ENCODE results near the gene RAP1GAP2. TPM values are rescaled to one million over a fixed set of nuclear protein-coding genes. Genes with fewer than 3 reads are reported as not detected.

The RAP1GAP2 gene
- total and polyA plus RNA-seq, 7 donors, result 4.8 to 14.7 (median 12.5) TPM

- DNase-seq, result no peak
- Histone ChIP-seq H3K36me3 (no peaks in the 10 kb centered on the region), H3K4me3 (no peak overlapping the region), H3K9me3 (no peaks in the 10 kb centered on the region), H3K27me3 (no peaks in the 10 kb centered on the region), H3K27ac (no peak overlapping the region), H3K4me1 (peaks cover 10 to 22% (median 13%) of the 10 kb centered on the region in 4 donors)
- no peak for TF ChIP-seq POLR2A (IDR thresholded peaks at IDR 0.05)
- TF ChIP-seq POLR2AphosphoS5 (IDR thresholded peaks at IDR 0.05), result no peak
- TF ChIP-seq EP300 (IDR thresholded peaks at IDR 0.05), result no peak
- no peak for TF ChIP-seq CTCF (IDR thresholded peaks at IDR 0.05)
- intact Hi-C loops (cut with DNase I), result no loop called here
- 95 to 97% methylated on average over 2 of the region's 2 CpGs for WGBS, 2 donors
These were observed 175.6 kb downstream of the RAP1GAP2 start for GRCh38 chr17:2971851-2972250.

GRCh38 chr17:2972749-2973148 is 176.5 kb downstream of the RAP1GAP2 start:
- intact Hi-C loops (cut with DNase I), result no loop called here
- H3K4me3 ChIP-seq, result no peak overlapping the region

GRCh38 chr17:2974347-2974746 is 178.1 kb downstream of the RAP1GAP2 start:
- 97% methylated on average over 1 of the region's 1 CpG for WGBS, 2 donors
- Histone ChIP-seq H3K27ac (no peak overlapping the region), H3K36me3 (no peaks in the 10 kb centered on the region), H3K4me3 (no peak overlapping the region), H3K4me1 (peaks cover 0 to 4% (median 1%) of the 10 kb centered on the region in 4 donors), H3K27me3 (no peaks in the 10 kb centered on the region), H3K9me3 (no peaks in the 10 kb centered on the region)
- intact Hi-C loops (cut with DNase I), result loop anchor here (2.0 kb wide), 1 partner anchor 122 kb away; no protein-coding TSS in a partner anchor
- DNase-seq, result no peak
- no peak for TF ChIP-seq POLR2AphosphoS5 (IDR thresholded peaks at IDR 0.05)
- TF ChIP-seq CTCF (IDR thresholded peaks at IDR 0.05), result no peak
- TF ChIP-seq EP300 (IDR thresholded peaks at IDR 0.05), result no peak
- TF ChIP-seq POLR2A (IDR thresholded peaks at IDR 0.05), result no peak

More at GRCh38 chr17:2972749-2973148, 176.5 kb downstream of the RAP1GAP2 start:
- 82 to 87% methylated on average over 4 of the region's 4 CpGs for WGBS, 2 donors
- H3K9me3 ChIP-seq, result no peaks in the 10 kb centered on the region
- H3K27ac ChIP-seq, result no peak overlapping the region
- TF ChIP-seq POLR2AphosphoS5 (IDR thresholded peaks at IDR 0.05) (no peak), EP300 (IDR thresholded peaks at IDR 0.05) (no peak), POLR2A (IDR thresholded peaks at IDR 0.05) (no peak), CTCF (IDR thresholded peaks at IDR 0.05) (no peak)
- H3K36me3 ChIP-seq, result no peaks in the 10 kb centered on the region
- no peak for DNase-seq
- H3K4me1 ChIP-seq, result peaks cover 3 to 14% (median 7%) of the 10 kb centered on the region in 4 donors
- H3K27me3 ChIP-seq, result no peaks in the 10 kb centered on the region

- peak; percentile 78 for DNase-seq
- WGBS, 2 donors, result 41 to 66% methylated on average over 8 of the region's 8 CpGs
These were observed 179.3 kb downstream of the RAP1GAP2 start for GRCh38 chr17:2975469-2975958.

GRCh38 chr17:2977157-2977556 is 180.9 kb downstream of the RAP1GAP2 start:
- no peak for DNase-seq
- 92 to 95% methylated on average over 3 of the region's 3 CpGs for WGBS, 2 donors
- intact Hi-C loops (cut with DNase I), result no loop called here
- Histone ChIP-seq H3K4me1 (peaks cover 0 to 16% (median 10%) of the 10 kb centered on the region in 4 donors), H3K27ac (no peak overlapping the region), H3K36me3 (no peaks in the 10 kb centered on the region), H3K9me3 (no peaks in the 10 kb centered on the region), H3K4me3 (no peak overlapping the region), H3K27me3 (no peaks in the 10 kb centered on the region)
- TF ChIP-seq POLR2A (IDR thresholded peaks at IDR 0.05) (no peak), EP300 (IDR thresholded peaks at IDR 0.05) (no peak), POLR2AphosphoS5 (IDR thresholded peaks at IDR 0.05) (no peak), CTCF (IDR thresholded peaks at IDR 0.05) (no peak)

More at GRCh38 chr17:2975469-2975958, 179.3 kb downstream of the RAP1GAP2 start:
- Histone ChIP-seq H3K27ac (peak overlapping the region; percentile 51 to 73 (median 70)), H3K36me3 (no peaks in the 10 kb centered on the region), H3K9me3 (no peaks in the 10 kb centered on the region), H3K4me1 (peaks cover 0 to 4% (median 1%) of the 10 kb centered on the region in 4 donors), H3K27me3 (no peaks in the 10 kb centered on the region), H3K4me3 (peak overlapping the region; percentile 42 to 55 (median 48))
- intact Hi-C loops (cut with DNase I), result loop anchor here (2.0 kb wide), 1 partner anchor 123 kb away; no protein-coding TSS in a partner anchor
- TF ChIP-seq POLR2AphosphoS5 (IDR thresholded peaks at IDR 0.05), result peak in 2 of 4 donors; percentile 63 to 73
- no peak for TF ChIP-seq POLR2A (IDR thresholded peaks at IDR 0.05)

Data from sigmoid colon (tissue), 7 donors.